Measurements from ENCODE around the gene KCNK17.

KCNK17 gene

DNA sequence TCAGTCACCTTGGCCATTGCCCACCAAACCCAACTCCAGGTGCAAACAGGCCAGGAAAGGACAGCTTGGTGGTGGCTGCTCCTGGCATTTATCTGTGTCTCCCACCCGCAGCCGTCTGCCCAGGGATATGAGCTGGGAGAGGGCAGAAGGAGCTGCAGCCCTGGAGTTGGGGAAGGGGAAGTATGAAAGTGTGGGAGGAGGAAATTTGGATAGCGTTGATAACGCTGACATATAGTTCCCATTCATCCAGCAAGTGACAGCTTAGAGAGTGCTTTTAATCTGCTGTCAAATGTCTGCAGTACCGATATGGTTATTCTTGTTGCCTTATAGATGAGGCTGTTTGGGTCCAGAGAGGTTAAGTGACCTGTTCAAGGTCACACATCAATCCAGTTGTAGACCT is 7.5 kb upstream of the KCNK17 start:
- DNase-seq (ENCODE audit: insufficient read length, low spot score) (no peak), FAIRE-seq (no peak)
- TF ChIP-seq POLR2A (IDR thresholded peaks at IDR 0.05; ENCODE audit: low read depth, low read length), result no peak

DNA sequence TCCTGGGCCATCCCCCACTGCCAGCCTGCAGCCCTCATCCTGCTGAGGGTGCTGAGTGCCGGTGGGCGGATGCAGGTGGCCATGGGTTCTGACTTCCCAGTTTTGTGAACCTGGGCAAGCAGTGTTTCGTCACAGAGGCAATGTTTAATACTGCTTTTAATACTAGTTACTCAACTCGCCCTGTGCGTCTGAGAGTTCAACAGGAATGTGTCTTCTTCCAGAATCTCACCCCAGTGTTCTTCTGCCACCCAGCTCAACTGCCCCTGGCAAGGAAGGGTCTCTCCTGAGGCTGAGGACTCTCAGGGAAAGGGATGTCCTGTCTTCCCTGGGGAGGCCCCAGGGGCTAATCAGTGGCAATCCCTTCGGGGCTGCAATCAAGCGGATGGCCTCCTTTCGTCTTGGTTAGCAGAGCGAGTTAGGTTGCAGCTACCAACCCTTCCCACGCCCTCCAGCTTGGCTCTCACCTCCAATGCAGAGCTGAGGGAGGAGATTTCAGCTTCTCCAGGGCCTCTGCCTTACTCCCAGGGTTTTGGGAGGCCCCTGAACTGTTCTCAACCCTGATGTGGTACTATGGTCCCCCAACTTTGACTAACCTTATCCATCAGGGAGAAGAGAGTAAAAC is 6.3 kb upstream of the KCNK17 start:
- FAIRE-seq, result no peak

DNA sequence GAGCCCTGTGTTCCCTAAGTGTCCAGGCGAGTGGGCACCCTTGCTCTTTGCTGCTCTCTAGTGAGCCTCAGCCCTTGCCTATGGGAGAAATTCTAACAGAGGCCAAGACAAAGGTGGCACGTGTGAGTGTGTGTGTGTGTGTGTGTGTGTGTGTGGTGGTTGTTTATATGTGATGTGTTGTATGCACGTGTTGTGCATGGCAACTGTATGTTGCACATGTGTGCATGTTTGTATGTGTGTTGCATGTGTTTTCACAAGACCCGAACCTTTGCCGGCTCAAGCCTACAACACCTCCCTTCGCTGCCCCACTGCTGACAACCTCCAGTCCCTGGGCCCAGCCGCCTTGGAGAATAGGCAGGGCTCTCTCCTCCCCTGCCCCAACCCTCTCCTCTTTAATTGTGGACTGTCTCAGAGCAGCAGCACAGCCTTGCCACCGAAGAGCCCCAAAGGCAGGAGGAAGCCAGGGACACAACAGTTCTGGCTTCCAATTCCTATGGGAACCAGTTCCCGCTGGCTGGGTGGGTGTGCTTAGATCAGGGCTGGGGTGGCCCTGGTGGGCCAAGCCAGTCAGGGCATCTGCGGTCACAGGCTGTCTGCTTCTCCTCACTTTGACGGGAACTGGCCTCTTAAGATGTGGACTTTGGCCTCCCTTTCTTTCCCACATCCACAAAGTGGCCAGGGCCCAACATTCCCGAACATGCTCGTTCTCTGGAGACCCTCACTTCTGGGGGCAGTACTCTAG is 5.6 kb upstream of the KCNK17 start:
- FAIRE-seq, result no peak
- TF ChIP-seq POLR2A (IDR thresholded peaks at IDR 0.05; ENCODE audit: low read depth, low read length), result no peak
- no peak for DNase-seq (ENCODE audit: insufficient read length, low spot score)

More for the DNA sequence above, 6.3 kb upstream of the KCNK17 start:
- DNase-seq (ENCODE audit: insufficient read length, low spot score), result no peak
- no peak for TF ChIP-seq POLR2A (IDR thresholded peaks at IDR 0.05; ENCODE audit: low read depth, low read length)

DNA sequence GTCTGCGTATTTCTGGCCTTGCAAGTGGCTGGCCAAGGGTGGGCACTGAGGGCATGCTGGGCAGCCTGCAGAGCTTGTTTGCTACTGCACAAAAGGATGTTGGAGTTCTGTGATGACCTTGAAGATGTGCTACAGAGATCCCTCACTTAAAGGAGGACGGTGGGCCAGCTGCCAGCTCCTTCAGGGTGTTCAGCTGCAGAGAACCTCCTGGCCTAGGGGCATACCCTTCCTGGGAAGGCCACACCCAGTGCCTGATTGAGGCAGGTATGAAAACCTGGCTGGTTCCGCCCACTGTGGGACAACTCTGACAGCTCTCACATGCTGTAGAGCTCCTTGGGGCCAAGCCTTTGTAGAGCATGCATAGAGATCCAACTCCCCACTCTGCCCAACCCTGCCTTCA is 3.0 kb upstream of the KCNK17 start:
- DNase-seq (ENCODE audit: insufficient read length, low spot score) (no peak), FAIRE-seq (no peak)
- TF ChIP-seq POLR2A (IDR thresholded peaks at IDR 0.05; ENCODE audit: low read depth, low read length), result no peak

DNA sequence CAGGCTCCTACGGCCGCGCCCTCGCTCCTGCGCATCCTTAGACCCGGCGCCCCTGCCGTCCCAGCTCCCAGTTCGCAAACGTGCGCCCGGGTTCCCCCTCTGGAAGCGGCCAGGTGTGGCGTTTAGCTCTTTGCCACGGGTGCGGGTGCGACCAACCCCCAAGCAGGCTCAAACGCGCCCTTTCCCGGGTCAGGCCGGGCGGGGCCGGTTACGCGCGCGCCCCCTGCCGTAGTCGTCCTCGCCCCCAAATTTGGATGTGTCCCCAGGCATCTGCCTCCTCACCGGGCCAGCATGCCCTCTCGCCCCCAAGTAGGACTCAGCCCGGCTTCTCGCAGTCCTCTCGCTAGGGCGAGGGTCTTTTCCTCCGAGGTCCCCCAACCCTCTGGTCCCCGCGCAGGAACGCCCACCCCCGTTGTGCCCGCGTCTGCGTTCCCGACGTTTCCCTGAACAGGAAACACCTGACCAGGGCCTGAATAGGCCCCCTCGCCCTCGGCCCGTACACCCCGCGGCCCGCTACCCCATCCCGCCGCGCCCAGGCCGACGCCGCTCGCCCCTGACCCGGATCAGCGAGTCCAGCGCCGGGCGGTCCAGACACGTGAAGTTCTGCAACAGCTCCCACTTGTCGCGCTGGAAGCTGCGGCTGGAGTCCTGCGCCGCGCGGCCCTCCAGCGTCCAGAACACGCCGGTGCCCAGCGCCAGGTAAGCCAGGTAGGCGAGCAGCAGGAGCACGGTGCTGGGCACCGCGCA is 520 bp downstream of the KCNK17 start:
- no peak for DNase-seq (ENCODE audit: insufficient read length, low spot score)
- no peak for TF ChIP-seq POLR2A (IDR thresholded peaks at IDR 0.05; ENCODE audit: low read depth, low read length)
- no peak for FAIRE-seq

DNA sequence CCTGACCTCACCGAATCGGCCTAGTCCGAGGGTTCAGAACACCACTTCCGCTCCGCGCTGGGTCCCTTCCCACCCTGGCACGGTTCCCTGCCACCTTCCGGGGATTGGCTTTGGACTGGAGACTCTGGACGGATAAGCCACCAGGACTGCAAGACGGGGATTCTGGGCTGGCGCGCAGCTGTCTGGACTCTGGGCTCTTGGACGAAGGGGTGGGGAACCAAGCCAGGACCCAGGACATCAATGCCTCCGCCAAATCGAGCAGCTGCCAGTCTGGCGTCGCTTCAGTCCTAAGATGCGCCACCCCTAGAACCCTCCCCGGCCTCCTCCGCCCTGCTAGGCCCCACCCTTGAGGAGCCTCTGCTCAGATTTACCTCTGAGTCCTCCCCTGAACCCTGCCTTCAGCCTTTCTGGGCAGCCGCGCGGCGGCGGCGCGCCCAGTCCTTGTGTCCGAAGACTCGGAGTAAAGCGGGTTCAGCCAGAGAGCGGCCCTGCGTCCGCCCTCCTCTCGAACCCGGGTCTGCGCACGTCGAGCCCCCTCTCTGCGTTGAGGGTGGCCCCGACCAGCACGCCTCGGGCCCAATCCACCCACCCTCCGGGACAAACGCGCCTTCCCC is 1.2 kb downstream of the KCNK17 start:
- DNase-seq (ENCODE audit: insufficient read length, low spot score), result no peak
- no peak for TF ChIP-seq POLR2A (IDR thresholded peaks at IDR 0.05; ENCODE audit: low read depth, low read length)
- FAIRE-seq, result no peak

DNA sequence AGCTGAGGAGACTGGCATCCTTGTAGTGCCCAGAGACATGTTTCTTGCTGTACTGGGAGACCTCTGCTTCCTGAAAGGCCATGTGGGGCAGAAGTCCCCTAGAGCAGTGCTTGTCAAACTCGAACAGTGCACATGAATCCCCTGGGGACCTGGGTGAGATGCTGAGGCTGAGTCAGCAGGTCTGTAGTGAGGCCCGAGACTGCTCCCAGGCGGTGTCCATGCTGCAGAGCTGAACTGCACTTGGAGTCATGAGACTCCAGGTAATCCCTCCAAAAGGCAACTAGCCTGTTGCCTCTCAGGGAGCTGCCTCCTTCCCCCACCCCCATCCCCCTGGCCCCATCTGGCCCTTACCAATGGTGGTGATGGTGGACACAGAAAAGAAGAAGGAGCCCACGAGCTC is 3.7 kb downstream of the KCNK17 start:
- no peak for DNase-seq (ENCODE audit: insufficient read length, low spot score)
- FAIRE-seq, result no peak
- TF ChIP-seq POLR2A (IDR thresholded peaks at IDR 0.05; ENCODE audit: low read depth, low read length), result no peak

DNA sequence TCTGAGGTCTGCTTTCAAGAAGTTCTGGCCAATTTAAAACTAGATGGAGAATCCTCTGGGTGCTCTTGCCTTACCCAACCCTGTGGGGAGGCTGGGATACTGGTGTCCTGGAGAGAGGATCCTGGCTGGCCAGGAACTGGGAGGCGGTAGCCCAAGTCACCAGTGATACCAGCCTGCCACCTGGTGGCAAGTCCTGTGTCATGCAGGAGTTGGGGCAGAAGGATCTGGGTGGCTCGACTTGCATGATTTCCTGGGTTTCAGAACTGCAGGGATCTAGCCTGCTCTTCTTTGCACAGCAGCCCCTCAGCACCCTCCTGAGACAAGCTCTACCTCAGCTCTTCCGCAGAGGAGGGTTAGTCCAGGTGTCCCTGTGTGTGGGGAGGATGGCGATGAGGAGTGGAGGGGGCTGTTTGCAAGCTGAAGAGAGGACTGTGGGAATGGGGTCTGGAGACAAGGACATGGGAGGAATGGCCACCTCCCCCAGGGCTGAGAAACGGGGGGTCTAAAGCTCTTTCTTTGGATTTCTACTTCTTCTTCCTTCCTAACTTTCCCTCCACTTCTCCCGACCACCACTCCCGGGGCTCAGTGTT is 4.2 kb downstream of the KCNK17 start:
- FAIRE-seq (peak; percentile 52), DNase-seq (ENCODE audit: insufficient read length, low spot score) (peak; percentile 82)
- TF ChIP-seq POLR2A (IDR thresholded peaks at IDR 0.05; ENCODE audit: low read depth, low read length), result no peak

DNA sequence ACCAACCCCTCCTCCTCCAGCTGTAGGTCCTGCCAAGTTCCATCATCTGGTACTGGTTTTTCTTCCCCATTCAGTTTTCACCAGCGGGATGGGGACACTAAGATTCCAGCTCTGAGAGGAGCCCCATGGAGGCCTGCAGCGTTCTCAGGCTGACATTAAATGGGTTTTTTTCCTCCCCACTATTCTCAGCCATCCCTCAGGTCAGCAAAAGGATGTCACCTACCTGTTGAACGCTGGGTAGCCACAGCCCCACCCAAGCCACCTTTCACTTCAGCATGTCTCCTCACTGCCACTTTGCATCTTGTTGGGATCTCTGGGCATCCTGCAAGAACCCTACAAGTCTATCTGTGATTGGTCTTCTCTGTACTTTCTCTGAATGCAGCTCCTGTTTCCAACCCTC is 6.8 kb downstream of the KCNK17 start:
- DNase-seq (ENCODE audit: insufficient read length, low spot score), result no peak
- TF ChIP-seq POLR2A (IDR thresholded peaks at IDR 0.05; ENCODE audit: low read depth, low read length), result no peak
- no peak for FAIRE-seq

DNA sequence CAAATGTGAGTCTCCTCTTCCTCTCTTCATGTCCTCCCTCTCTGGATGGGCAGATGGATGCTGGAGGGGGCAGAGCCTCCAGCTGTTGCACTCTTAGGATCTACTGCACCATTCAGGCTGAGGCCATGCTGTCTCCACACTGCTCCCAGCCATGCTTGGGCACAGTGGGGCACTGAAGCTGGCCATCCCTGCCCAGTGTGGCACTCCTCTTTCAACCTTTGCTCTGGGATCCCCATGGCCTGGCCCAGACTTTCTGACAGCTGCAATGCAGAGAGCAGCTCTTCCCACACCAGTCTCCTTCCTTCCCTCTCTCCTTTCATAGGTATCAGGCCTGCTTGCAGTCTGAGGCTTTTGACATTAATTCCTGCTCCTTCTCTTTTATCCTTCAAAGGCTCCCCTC is 9.3 kb downstream of the KCNK17 start:
- no peak for TF ChIP-seq POLR2A (IDR thresholded peaks at IDR 0.05; ENCODE audit: low read depth, low read length)
- FAIRE-seq (no peak), DNase-seq (ENCODE audit: insufficient read length, low spot score) (no peak)

DNA sequence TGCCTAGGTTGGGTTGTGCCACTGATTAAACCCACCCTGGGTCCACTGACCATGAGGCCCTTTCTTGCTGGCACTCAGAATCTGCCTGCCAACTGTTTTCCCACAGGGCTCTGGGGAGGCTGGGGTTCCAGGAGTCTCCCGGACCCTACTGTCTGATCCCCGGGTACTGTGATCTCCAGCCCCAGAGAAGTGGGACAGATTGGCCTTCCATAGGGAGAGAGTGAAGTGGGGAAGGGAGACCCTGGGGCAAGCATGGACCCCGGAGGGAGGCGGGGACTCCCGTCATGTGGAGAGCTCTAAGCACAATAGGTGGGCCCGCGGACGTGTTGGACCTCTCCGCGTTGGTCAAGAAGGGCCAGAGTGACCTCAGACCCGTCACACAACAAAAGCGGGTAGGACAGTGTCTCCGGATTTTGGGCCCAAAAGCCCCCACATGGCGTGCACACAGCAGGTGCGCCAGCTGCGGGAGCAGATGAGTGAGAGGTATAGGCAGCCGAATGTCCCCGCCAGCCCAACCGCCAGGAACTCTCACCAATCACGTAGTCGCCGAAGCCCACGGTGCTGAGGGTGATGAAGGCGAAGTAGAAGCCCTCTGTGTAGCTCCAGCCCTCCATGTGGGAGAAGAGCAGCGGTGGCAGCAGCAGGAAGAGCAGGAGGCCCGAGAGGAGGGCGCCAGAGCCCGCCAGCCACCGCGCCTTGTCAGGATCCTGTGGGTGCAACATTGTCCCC is 10.6 kb downstream of the KCNK17 start:
- no peak for TF ChIP-seq POLR2A (IDR thresholded peaks at IDR 0.05; ENCODE audit: low read depth, low read length)
- FAIRE-seq, result no peak
- DNase-seq (ENCODE audit: insufficient read length, low spot score), result no peak

DNA sequence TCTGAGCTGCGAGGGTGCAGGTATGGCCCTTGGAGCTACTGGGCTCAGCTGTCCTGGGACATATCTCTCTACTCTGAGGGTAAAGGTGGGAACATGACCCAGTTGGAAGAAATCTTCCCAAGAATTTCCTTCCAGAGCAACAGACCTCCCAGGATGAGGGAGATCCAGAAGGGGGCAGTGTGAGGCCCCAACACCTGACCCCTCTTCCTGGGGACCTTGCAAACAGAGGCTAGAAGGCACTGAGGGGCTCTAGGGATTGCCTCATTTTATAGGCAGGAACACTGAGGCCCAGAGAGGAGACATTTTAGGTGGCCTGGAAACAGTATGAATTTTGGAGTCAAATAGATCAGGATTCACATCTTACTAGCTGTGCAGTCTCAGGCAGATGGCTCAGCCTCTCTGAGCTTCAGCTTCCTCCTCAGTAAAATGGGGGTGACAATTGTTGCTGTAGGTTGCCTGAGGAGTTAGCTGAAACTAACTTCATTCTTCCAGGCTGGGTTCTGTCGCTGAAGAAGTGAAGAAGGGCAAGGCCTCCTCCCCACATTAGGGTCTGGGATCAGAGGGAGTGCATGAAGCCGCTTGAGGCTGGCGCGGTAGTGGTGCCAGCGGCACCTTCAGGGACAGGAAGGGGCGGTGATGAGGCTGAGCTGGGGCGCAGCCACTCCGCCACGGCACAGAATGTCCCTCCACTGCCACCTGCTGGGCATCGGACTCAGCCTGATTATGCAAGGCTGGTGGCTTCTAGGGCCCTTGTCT is 11.4 kb downstream of the KCNK17 start:
- DNase-seq (ENCODE audit: insufficient read length, low spot score) (peak; percentile 87), FAIRE-seq (no peak)
- no peak for TF ChIP-seq POLR2A (IDR thresholded peaks at IDR 0.05; ENCODE audit: low read depth, low read length)

DNA sequence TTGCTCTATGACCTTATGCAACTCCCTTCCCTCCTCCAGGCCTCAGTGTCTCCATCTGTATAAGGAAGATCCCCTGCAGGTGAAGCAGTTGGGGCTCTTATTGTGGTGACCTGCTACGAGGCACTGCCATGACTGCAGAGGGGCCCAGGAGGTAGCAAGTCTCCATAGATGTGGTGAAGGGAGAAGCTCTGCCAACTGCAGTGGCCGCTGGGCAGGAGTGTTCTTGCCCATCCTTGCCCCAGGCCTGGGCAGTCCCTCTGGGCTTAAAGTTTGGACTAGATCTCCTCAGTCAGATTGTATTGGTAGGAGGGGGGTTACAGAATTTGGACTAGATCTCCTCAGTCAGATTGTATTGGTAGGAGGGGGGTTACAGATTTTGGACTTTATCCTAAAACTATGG is 12.2 kb downstream of the KCNK17 start:
- no peak for TF ChIP-seq POLR2A (IDR thresholded peaks at IDR 0.05; ENCODE audit: low read depth, low read length)
- DNase-seq (ENCODE audit: insufficient read length, low spot score), result no peak
- no peak for FAIRE-seq

All from H54 (cell line).